SU-DHL-6 (cell line): ENCODE measurements around the gene AQP4.

ENCODE experiments used
- EZH2phosphoT487 ChIP-seq: fragments of 200-600 bp; sonication (generic), shearing (Covaris generic); conservative IDR thresholded peaks from 2 replicates; pipeline ENCODE4 v1.6.1; 2018; ENCODE audit warnings: mild to moderate bottlenecking, antibody characterized with exemption, low read length, moderate library complexity, mixed read lengths
- TF ChIP-seq, protein P1 (sequence below): fragments of 200-600 bp; sonication (generic); IDR thresholded peaks from one replicate; pipeline ENCODE4 v1.5.1; 2017; ENCODE audit warnings: antibody characterized with exemption, mild to moderate bottlenecking, low read length, moderate library complexity; ENCODE audit not compliant: insufficient read depth, poor library complexity, severe bottlenecking

DNA sequence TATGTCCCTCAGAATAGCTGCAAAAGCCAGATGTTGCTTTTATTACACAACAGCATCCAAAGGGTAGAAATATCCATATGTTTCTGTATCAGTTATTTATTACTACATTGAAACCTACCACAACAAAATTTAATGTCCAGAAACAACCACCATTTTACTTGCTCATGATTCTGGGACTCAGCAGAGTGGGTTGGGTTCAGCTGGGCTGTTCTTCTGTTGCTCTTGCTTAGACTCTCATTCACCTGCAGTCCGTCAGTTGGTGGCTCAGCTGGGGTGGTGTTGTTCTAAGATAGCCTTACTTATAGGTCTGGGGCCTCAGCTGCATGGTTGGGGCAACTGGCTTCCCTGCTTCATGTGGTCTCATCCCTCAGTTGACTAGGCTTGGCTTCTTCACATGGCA lies 21.7 kb downstream of the AQP4 start:
- TF ChIP-seq, protein P1, sequence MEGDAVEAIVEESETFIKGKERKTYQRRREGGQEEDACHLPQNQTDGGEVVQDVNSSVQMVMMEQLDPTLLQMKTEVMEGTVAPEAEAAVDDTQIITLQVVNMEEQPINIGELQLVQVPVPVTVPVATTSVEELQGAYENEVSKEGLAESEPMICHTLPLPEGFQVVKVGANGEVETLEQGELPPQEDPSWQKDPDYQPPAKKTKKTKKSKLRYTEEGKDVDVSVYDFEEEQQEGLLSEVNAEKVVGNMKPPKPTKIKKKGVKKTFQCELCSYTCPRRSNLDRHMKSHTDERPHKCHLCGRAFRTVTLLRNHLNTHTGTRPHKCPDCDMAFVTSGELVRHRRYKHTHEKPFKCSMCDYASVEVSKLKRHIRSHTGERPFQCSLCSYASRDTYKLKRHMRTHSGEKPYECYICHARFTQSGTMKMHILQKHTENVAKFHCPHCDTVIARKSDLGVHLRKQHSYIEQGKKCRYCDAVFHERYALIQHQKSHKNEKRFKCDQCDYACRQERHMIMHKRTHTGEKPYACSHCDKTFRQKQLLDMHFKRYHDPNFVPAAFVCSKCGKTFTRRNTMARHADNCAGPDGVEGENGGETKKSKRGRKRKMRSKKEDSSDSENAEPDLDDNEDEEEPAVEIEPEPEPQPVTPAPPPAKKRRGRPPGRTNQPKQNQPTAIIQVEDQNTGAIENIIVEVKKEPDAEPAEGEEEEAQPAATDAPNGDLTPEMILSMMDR: no peak
- no peak for TF ChIP-seq EZH2phosphoT487
